ENCODE data around the gene PHF21A.

Gene PHF21A

DNA sequence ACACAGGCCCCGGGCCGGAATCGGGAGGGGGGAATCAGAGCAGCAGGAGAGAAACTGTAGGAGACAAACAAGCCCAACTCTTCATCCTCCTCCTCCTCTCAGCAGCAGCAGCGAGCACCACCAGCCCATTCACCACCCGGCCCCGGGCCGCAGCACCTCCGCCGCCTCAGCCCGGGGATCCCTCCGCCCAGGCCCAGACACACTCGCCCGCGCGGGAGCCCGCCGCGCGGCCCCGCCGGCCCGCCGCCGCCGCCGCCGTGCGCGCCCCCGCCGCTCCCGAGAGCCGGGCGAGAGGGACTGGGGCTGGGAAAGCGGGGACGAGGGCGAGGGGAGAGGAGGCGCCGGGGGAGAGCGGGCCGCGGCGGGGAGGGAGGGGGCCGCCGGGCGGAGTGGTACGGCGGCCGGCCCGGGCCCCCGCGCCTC, at the start of gene PHF21A:
Gene PHF21A (minus strand): TSS at position 154 of the 423 bp plus-strand sequence. CDS start 37,235 bp downstream, outside the sequence.
- ATAC-seq, result peak; percentile 49
- no peak for TF ChIP-seq ZC3H10 (CRISPR knock-in tag; IDR thresholded peaks at IDR 0.05)
- TF ChIP-seq, protein P1, sequence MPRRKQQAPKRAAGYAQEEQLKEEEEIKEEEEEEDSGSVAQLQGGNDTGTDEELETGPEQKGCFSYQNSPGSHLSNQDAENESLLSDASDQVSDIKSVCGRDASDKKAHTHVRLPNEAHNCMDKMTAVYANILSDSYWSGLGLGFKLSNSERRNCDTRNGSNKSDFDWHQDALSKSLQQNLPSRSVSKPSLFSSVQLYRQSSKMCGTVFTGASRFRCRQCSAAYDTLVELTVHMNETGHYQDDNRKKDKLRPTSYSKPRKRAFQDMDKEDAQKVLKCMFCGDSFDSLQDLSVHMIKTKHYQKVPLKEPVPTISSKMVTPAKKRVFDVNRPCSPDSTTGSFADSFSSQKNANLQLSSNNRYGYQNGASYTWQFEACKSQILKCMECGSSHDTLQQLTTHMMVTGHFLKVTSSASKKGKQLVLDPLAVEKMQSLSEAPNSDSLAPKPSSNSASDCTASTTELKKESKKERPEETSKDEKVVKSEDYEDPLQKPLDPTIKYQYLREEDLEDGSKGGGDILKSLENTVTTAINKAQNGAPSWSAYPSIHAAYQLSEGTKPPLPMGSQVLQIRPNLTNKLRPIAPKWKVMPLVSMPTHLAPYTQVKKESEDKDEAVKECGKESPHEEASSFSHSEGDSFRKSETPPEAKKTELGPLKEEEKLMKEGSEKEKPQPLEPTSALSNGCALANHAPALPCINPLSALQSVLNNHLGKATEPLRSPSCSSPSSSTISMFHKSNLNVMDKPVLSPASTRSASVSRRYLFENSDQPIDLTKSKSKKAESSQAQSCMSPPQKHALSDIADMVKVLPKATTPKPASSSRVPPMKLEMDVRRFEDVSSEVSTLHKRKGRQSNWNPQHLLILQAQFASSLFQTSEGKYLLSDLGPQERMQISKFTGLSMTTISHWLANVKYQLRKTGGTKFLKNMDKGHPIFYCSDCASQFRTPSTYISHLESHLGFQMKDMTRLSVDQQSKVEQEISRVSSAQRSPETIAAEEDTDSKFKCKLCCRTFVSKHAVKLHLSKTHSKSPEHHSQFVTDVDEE (CRISPR knock-in tag; IDR thresholded peaks at IDR 0.05), result 0 out of 2 replicates have a peak, but pooled peaks have one; percentile 24

DNA sequence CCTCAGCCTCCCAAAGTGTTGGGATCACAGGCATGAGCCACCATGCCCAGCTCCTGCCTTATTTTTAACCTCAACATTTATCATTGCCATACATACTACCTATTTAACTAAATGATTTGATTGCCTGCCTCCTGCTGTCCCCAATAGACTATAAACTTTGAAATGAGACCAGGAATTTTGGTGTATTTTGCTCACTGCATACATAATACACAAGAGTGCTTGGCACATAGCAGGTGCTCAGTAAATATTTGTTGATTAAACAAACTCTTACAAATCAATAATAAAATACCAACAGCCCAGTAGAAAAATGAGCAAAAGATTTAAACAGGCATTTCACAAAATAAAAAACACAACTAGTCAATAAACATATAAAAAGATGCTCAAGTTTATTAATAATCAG, 49.5 kb upstream of the PHF21A start:
- no peak for ATAC-seq
- TF ChIP-seq ZNF8 (CRISPR knock-in tag; IDR thresholded peaks at IDR 0.05) (no peak), ISL1 (CRISPR knock-in tag; IDR thresholded peaks at IDR 0.05) (no peak), BACH2 (CRISPR knock-in tag; IDR thresholded peaks at IDR 0.05; ENCODE audit: borderline replicate concordance) (no peak), ZFP3 (CRISPR knock-in tag; IDR thresholded peaks at IDR 0.05) (no peak), CSDC2 (CRISPR knock-in tag; IDR thresholded peaks at IDR 0.05) (no peak), PPARA (CRISPR knock-in tag; IDR thresholded peaks at IDR 0.05; ENCODE audit: borderline replicate concordance) (no peak), ARNTL (CRISPR knock-in tag; IDR thresholded peaks at IDR 0.05; ENCODE audit: borderline replicate concordance, low read depth) (no peak), OSR1 (CRISPR knock-in tag; IDR thresholded peaks at IDR 0.05) (no peak), ZNF565 (CRISPR knock-in tag; conservative IDR thresholded peaks at IDR 0.05; ENCODE audit: low read depth) (no peak)
- TF ChIP-seq, protein P2, sequence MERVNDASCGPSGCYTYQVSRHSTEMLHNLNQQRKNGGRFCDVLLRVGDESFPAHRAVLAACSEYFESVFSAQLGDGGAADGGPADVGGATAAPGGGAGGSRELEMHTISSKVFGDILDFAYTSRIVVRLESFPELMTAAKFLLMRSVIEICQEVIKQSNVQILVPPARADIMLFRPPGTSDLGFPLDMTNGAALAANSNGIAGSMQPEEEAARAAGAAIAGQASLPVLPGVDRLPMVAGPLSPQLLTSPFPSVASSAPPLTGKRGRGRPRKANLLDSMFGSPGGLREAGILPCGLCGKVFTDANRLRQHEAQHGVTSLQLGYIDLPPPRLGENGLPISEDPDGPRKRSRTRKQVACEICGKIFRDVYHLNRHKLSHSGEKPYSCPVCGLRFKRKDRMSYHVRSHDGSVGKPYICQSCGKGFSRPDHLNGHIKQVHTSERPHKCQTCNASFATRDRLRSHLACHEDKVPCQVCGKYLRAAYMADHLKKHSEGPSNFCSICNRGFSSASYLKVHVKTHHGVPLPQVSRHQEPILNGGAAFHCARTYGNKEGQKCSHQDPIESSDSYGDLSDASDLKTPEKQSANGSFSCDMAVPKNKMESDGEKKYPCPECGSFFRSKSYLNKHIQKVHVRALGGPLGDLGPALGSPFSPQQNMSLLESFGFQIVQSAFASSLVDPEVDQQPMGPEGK (CRISPR knock-in tag; IDR thresholded peaks at IDR 0.05; ENCODE audit: borderline replicate concordance), result no peak
- TF ChIP-seq, protein P1 (CRISPR knock-in tag; IDR thresholded peaks at IDR 0.05), result no peak

DNA sequence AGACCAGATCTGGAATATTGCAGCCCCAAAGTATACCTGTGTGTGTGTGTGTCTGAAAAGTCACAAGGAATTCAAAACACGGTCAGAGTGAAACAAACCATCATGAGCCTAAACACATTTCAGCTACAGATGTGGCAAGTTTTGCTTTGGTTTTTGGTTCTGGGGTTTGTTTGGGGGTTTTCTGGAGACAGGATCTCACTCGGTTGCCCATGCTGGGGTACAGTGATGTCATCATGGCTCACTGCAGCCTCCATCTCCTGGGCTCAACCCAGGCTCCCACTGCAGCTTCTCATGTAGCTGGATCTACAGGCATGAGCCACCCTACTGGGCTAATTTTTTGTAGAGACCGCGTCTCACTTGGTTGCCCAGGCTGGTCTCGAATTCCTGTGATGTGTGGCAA, 41.4 kb upstream of the PHF21A start:
- ATAC-seq, result no peak
- no peak for TF ChIP-seq ARNTL (CRISPR knock-in tag; IDR thresholded peaks at IDR 0.05; ENCODE audit: borderline replicate concordance, low read depth)
- TF ChIP-seq ZNF70 (CRISPR knock-in tag; IDR thresholded peaks at IDR 0.05), result no peak
- TF ChIP-seq ZC3H10 (CRISPR knock-in tag; IDR thresholded peaks at IDR 0.05), result no peak
- TF ChIP-seq GLIS3 (CRISPR knock-in tag; IDR thresholded peaks at IDR 0.05), result no peak
- TF ChIP-seq TOX (CRISPR knock-in tag; IDR thresholded peaks at IDR 0.05; ENCODE audit: borderline replicate concordance), result no peak
- no peak for TF ChIP-seq OSR1 (CRISPR knock-in tag; IDR thresholded peaks at IDR 0.05)
- TF ChIP-seq ESRRG (CRISPR knock-in tag; IDR thresholded peaks at IDR 0.05), result no peak

DNA sequence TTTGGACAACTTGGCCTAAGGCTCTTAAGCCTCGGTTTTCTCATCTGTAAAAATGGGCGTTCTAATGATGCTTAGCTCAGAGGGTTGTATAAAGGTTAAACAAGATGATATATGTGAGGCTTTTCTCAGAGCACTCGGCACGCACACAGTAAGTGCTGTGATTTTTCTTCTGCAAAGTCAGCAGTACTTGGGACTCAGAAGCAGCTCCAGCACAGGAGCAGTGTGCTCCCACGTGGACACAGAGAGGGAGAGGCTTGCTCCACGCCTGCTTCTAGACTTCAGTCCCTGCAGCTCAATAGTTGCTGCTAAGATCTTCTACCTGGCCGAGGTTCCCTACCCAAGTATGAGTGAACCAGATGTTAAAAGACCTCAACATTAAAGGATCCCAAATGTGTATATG, 39.9 kb upstream of the PHF21A start:
- ATAC-seq, result no peak
- TF ChIP-seq ARNTL (CRISPR knock-in tag; IDR thresholded peaks at IDR 0.05; ENCODE audit: borderline replicate concordance, low read depth) (no peak), ZFP30 (CRISPR knock-in tag; IDR thresholded peaks at IDR 0.05) (no peak), ESRRG (CRISPR knock-in tag; IDR thresholded peaks at IDR 0.05) (no peak), CSDC2 (CRISPR knock-in tag; IDR thresholded peaks at IDR 0.05) (no peak), ZNF70 (CRISPR knock-in tag; IDR thresholded peaks at IDR 0.05) (no peak), GLIS3 (CRISPR knock-in tag; IDR thresholded peaks at IDR 0.05) (no peak)

DNA sequence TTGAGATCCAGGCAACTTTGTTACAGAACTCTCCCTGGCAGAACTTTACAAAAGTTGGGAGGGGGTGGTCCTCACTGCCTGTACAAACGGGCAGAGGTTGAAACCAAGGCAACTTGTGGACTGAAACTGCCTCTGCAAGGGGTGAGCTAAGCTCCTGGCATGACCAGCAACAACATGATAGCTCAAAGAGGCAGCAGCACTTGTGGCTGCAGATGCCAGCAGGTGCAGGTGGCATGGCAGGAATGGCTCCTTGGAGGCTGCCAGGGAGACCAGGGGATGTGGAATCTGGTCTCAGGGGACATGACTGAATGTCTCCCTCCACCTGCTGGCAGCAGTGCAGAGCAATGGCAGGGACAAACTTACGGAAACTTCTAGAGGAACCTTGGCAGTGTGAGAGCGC, 38.8 kb upstream of the PHF21A start:
- no peak for ATAC-seq
- TF ChIP-seq ZNF8 (CRISPR knock-in tag; IDR thresholded peaks at IDR 0.05) (no peak), ESRRG (CRISPR knock-in tag; IDR thresholded peaks at IDR 0.05) (no peak), ZFP3 (CRISPR knock-in tag; IDR thresholded peaks at IDR 0.05) (no peak), ZFP30 (CRISPR knock-in tag; IDR thresholded peaks at IDR 0.05) (no peak), SNAI2 (CRISPR knock-in tag; IDR thresholded peaks at IDR 0.05) (no peak), ARNTL (CRISPR knock-in tag; IDR thresholded peaks at IDR 0.05; ENCODE audit: borderline replicate concordance, low read depth) (no peak), CSDC2 (CRISPR knock-in tag; IDR thresholded peaks at IDR 0.05) (no peak), ZNF565 (CRISPR knock-in tag; conservative IDR thresholded peaks at IDR 0.05; ENCODE audit: low read depth) (no peak), ZC3H10 (CRISPR knock-in tag; IDR thresholded peaks at IDR 0.05) (no peak), RARB (CRISPR knock-in tag; IDR thresholded peaks at IDR 0.05) (no peak), GLIS3 (CRISPR knock-in tag; IDR thresholded peaks at IDR 0.05) (no peak)
- TF ChIP-seq, protein P3, sequence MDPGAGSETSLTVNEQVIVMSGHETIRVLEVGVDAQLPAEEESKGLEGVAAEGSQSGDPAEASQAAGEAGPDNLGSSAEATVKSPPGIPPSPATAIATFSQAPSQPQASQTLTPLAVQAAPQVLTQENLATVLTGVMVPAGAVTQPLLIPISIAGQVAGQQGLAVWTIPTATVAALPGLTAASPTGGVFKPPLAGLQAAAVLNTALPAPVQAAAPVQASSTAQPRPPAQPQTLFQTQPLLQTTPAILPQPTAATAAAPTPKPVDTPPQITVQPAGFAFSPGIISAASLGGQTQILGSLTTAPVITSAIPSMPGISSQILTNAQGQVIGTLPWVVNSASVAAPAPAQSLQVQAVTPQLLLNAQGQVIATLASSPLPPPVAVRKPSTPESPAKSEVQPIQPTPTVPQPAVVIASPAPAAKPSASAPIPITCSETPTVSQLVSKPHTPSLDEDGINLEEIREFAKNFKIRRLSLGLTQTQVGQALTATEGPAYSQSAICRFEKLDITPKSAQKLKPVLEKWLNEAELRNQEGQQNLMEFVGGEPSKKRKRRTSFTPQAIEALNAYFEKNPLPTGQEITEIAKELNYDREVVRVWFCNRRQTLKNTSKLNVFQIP (CRISPR knock-in tag; IDR thresholded peaks at IDR 0.05; ENCODE audit: borderline replicate concordance, low read depth), result no peak
- TF ChIP-seq, protein P4, sequence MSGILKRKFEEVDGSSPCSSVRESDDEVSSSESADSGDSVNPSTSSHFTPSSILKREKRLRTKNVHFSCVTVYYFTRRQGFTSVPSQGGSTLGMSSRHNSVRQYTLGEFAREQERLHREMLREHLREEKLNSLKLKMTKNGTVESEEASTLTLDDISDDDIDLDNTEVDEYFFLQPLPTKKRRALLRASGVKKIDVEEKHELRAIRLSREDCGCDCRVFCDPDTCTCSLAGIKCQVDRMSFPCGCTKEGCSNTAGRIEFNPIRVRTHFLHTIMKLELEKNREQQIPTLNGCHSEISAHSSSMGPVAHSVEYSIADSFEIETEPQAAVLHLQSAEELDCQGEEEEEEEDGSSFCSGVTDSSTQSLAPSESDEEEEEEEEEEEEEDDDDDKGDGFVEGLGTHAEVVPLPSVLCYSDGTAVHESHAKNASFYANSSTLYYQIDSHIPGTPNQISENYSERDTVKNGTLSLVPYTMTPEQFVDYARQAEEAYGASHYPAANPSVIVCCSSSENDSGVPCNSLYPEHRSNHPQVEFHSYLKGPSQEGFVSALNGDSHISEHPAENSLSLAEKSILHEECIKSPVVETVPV (CRISPR knock-in tag; IDR thresholded peaks at IDR 0.05), result no peak

Measured in SK-N-SH treated with all-trans-retinoic acid at 6 μM for 48 hours (cell line).